H1 (cell line): ENCODE results near the gene SOAT2. TPM values are rescaled to one million over a fixed set of nuclear protein-coding genes. Genes with fewer than 3 reads are reported as not detected.

Experiments
- CTCF ChIA-PET: fragments of 300-600 bp; sonication (Branson Sonifier 250); formaldehyde crosslinking; loops from one replicate; lab custom pipeline; 2021; ENCODE audit not compliant: partially characterized antibody; lab: Charles Lee
- POLR2A ChIA-PET: fragments of 300-600 bp; sonication (Branson Sonifier 250); formaldehyde crosslinking; loops from one replicate; lab custom pipeline; 2021; ENCODE audit warnings: inconsistent platforms; ENCODE audit not compliant: partially characterized antibody; lab: Charles Lee
- DNase-seq, 2 experiments: peaks; one replicate each; pipeline versions ENCODE4 v3.0.0 to v3.0.0-alpha.2; 2010 to 2022; ENCODE audit warnings: low spot score in 2 of 2, low read depth in 1 of 2, mixed read lengths in 1 of 2
- FAIRE-seq: peaks from 2 replicates; lab custom pipeline; 2011; peaks lifted over from hg19 to GRCh38; lab: Jason Lieb, UNC
- H2AFZ ChIP-seq: 2 replicates; pipeline ENCODE4 v1.8.1; 2012; ENCODE audit warnings: low read length, inconsistent platforms
- H2AK5ac ChIP-seq: 2 replicates; pipeline ENCODE4 v1.6.1; 2013; ENCODE audit warnings: low read depth, low read length
- H2BK120ac ChIP-seq: replicated peaks from 2 replicates; pipeline ENCODE3; 2013; ENCODE audit warnings: low read depth, low read length, inconsistent platforms
- H2BK12ac ChIP-seq: 2 replicates; pipeline ENCODE4 v1.6.1; 2013; ENCODE audit warnings: low read depth, low read length
- H2BK15ac ChIP-seq: 2 replicates; pipeline ENCODE4 v1.6.1; 2013; ENCODE audit warnings: low read length
- H2BK20ac ChIP-seq: 2 replicates; pipeline ENCODE4 v1.6.1; 2013; ENCODE audit warnings: low read length
- H2BK5ac ChIP-seq: 2 replicates; pipeline ENCODE4 v1.6.1; 2013; ENCODE audit warnings: low read depth, low read length
- H3K14ac ChIP-seq: 2 replicates; pipeline ENCODE4 v1.6.1; 2013; ENCODE audit warnings: inconsistent platforms; ENCODE audit not compliant: insufficient read length
- H3K18ac ChIP-seq: 2 replicates; pipeline ENCODE4 v1.6.1; 2013; ENCODE audit warnings: low read length; ENCODE audit errors: extremely low read depth
- H3K23ac ChIP-seq: 2 replicates; pipeline ENCODE4 v1.6.1; 2013; ENCODE audit warnings: inconsistent platforms; ENCODE audit not compliant: insufficient read length
- H3K23me2 ChIP-seq: 2 replicates; pipeline ENCODE4 v1.6.1; 2013; ENCODE audit warnings: low read depth, low read length
- H3K27ac ChIP-seq: 2 replicates; pipeline ENCODE4 v1.6.1; 2011; ENCODE audit warnings: low read depth, low read length, inconsistent platforms
- H3K27me3 ChIP-seq, 4 experiments: replicated peaks in 1 of 4; 1 replicate in 1 of 4; 2 replicates in 3 of 4; pipeline versions ENCODE4 v1.6.1 to v1.8.1; 2011 to 2013; ENCODE audit warnings: low read length in 3 of 4, mild to moderate bottlenecking in 3 of 4, inconsistent platforms in 2 of 4, mixed read lengths in 2 of 4, moderate library complexity in 1 of 4; ENCODE audit not compliant: control insufficient read depth in 3 of 4, insufficient read depth in 3 of 4; ENCODE audit errors: extremely low read depth in 1 of 4
- H3K36me3 ChIP-seq, 4 experiments: 2 replicates each; pipeline versions ENCODE4 v1.6.1 to v1.8.1; 2011 to 2013; ENCODE audit warnings: mild to moderate bottlenecking in 4 of 4, low read length in 3 of 4, moderate library complexity in 2 of 4, control low read depth in 1 of 4, inconsistent platforms in 1 of 4; ENCODE audit not compliant: insufficient read depth in 4 of 4, control insufficient read depth in 2 of 4
- H3K4ac ChIP-seq: replicated peaks from 2 replicates; pipeline ENCODE3; 2013; ENCODE audit warnings: low read length, low read depth, mixed read lengths, inconsistent platforms; ENCODE audit not compliant: insufficient read length
- H3K4me1 ChIP-seq, 4 experiments: replicated peaks in 1 of 4; 1 replicate in 1 of 4; 2 replicates in 3 of 4; pipeline versions ENCODE4 v1.6.1 to v1.8.1; 2011 to 2013; ENCODE audit warnings: low read length in 3 of 4, inconsistent platforms in 2 of 4, mixed read lengths in 1 of 4; ENCODE audit not compliant: insufficient read depth in 4 of 4, control insufficient read depth in 3 of 4
- H3K4me2 ChIP-seq, 2 experiments: 2 replicates each; pipeline versions ENCODE4 v1.6.1 to v1.8.1; 2011 to 2013; ENCODE audit warnings: low read depth in 2 of 2, low read length in 2 of 2, control low read depth in 1 of 2, inconsistent platforms in 1 of 2, mild to moderate bottlenecking in 1 of 2; ENCODE audit not compliant: insufficient read depth in 1 of 2
- H3K4me3 ChIP-seq, 4 experiments: fragments of 200-600, 300-600 bp in 1 of 4; sonication (generic), shearing (Covaris generic), sonication (Bioruptor Twin) in 1 of 4; 2 replicates each; pipeline versions ENCODE4 v1.5.1 to v1.8.1; 2011 to 2016; ENCODE audit warnings: low read length in 4 of 4, low read depth in 3 of 4, control low read depth in 2 of 4, inconsistent platforms in 2 of 4, mild to moderate bottlenecking in 2 of 4, mixed read lengths in 1 of 4, moderate library complexity in 1 of 4; ENCODE audit not compliant: insufficient read depth in 2 of 4; ENCODE audit errors: extremely low read depth in 1 of 4
- H3K56ac ChIP-seq: replicated peaks from 2 replicates; pipeline ENCODE3; 2013; ENCODE audit warnings: low read depth, mild to moderate bottlenecking, mixed read lengths, low read length, inconsistent platforms; ENCODE audit not compliant: insufficient read length
- H3K79me1 ChIP-seq: 2 replicates; pipeline ENCODE4 v1.6.1; 2013; ENCODE audit warnings: low read depth, low read length, control low read depth
- H3K79me2 ChIP-seq, 2 experiments: 2 replicates each; pipeline versions ENCODE4 v1.6.1 to v1.8.1; 2012 to 2013; ENCODE audit warnings: low read length in 2 of 2, mild to moderate bottlenecking in 2 of 2, inconsistent platforms in 1 of 2; ENCODE audit not compliant: insufficient read depth in 2 of 2, control insufficient read depth in 1 of 2
- H3K9ac ChIP-seq, 4 experiments: replicated peaks in 1 of 4; 1 replicate in 1 of 4; 2 replicates in 3 of 4; pipeline versions ENCODE4 v1.6.1 to v1.8.1; 2011 to 2013; ENCODE audit warnings: low read depth in 3 of 4, low read length in 3 of 4, control low read depth in 2 of 4, mild to moderate bottlenecking in 2 of 4, moderate library complexity in 2 of 4, inconsistent platforms in 1 of 4; ENCODE audit errors: extremely low read depth in 1 of 4
- H3K9me3 ChIP-seq, 2 experiments: 2 replicates each; pipeline versions ENCODE4 v1.6.1 to v1.8.1; 2012 to 2013; ENCODE audit warnings: mild to moderate bottlenecking in 2 of 2, moderate library complexity in 2 of 2, control low read depth in 1 of 2, inconsistent platforms in 1 of 2, low read depth in 1 of 2, low read length in 1 of 2, mixed read lengths in 1 of 2; ENCODE audit not compliant: insufficient read depth in 2 of 2
- H4K20me1 ChIP-seq, 2 experiments: replicated peaks in 1 of 2; 2 replicates each; pipeline versions ENCODE3 to v1.8.1; 2011 to 2013; ENCODE audit warnings: inconsistent platforms in 2 of 2, low read length in 2 of 2, mild to moderate bottlenecking in 1 of 2; ENCODE audit not compliant: insufficient read depth in 2 of 2, control insufficient read depth in 1 of 2
- H4K5ac ChIP-seq: 2 replicates; pipeline ENCODE4 v1.6.1; 2013; ENCODE audit warnings: low read length, low read depth, mixed read lengths, inconsistent platforms; ENCODE audit not compliant: insufficient read length
- H4K8ac ChIP-seq: 2 replicates; pipeline ENCODE4 v1.8.0; 2013; ENCODE audit warnings: mild to moderate bottlenecking, moderate library complexity, low read length, inconsistent platforms; ENCODE audit not compliant: insufficient read depth; ENCODE audit errors: extremely low read depth
- H4K91ac ChIP-seq: replicated peaks from 2 replicates; pipeline ENCODE3; 2013; ENCODE audit warnings: low read length, mixed read lengths, inconsistent platforms; ENCODE audit not compliant: insufficient read length
- CBX5 ChIP-seq: fragments of 300-800, 300-1000 bp; sonication (generic); IDR thresholded peaks from 2 replicates; pipeline ENCODE4 v1.7.1; 2016; ENCODE audit warnings: antibody characterized with exemption, low read length, low read depth
- EZH2 ChIP-seq: fragments of 200-600 bp; sonication (generic); IDR thresholded peaks from 2 replicates; pipeline ENCODE4 v1.7.1; 2012; ENCODE audit warnings: low read depth, mild to moderate bottlenecking, moderate library complexity, low read length, inconsistent platforms; ENCODE audit not compliant: severe bottlenecking
- HDAC2 ChIP-seq, 2 experiments: fragments of 300-600 bp in 1 of 2; sonication (generic) in 1 of 2; IDR thresholded peaks; 2 replicates each; pipeline ENCODE4 v1.6.1; 2011 to 2012; ENCODE audit warnings: low read depth in 2 of 2, low read length in 2 of 2, mild to moderate bottlenecking in 2 of 2, moderate library complexity in 2 of 2, borderline replicate concordance in 1 of 2, inconsistent platforms in 1 of 2
- KDM1A ChIP-seq: fragments of 200-600, 300-600 bp; sonication (generic); IDR thresholded peaks from 2 replicates; pipeline ENCODE4 v1.7.1; 2016; ENCODE audit warnings: mild to moderate bottlenecking, low read length, borderline replicate concordance
- MAFK ChIP-seq: IDR thresholded peaks from 2 replicates; pipeline ENCODE4 v1.6.1; 2012; ENCODE audit warnings: low read depth, mild to moderate bottlenecking, improper control_type of control experiment, low read length
- SIN3A ChIP-seq, 2 experiments: IDR thresholded peaks in 1 of 2; conservative IDR thresholded peaks in 1 of 2; 2 replicates each; pipeline ENCODE4 v1.6.1; 2011 to 2012; ENCODE audit warnings: low read length in 2 of 2, improper control_type of control experiment in 1 of 2, low read depth in 1 of 2, mild to moderate bottlenecking in 1 of 2
- TBP ChIP-seq: IDR thresholded peaks from 2 replicates; pipeline ENCODE4 v1.6.1; 2011; ENCODE audit warnings: low read depth, low read length, improper control_type of control experiment
- TCF12 ChIP-seq: IDR thresholded peaks from 2 replicates; pipeline ENCODE4 v1.6.1; 2011; ENCODE audit warnings: low read depth, mild to moderate bottlenecking, low read length
- WGBS, 2 experiments: shearing (Covaris generic) in 1 of 2; methylation state at CpG; one replicate each; pipeline versions ENCODE4 v1.1.6 to v1.1.7; 2013 to 2015; ENCODE audit warnings: low lambda C conversion rate in 2 of 2, mixed read lengths in 2 of 2, inconsistent platforms in 1 of 2, low coverage in 1 of 2, missing lambda C conversion rate in 1 of 2; ENCODE audit not compliant: insufficient replicate concordance in 2 of 2, insufficient coverage in 1 of 2, insufficient read length in 1 of 2; ENCODE audit errors: extremely low coverage in 1 of 2, missing lambda C conversion rate in 1 of 2; 5-methylcytosine and 5-hydroxymethylcytosine counted together
- polyA plus RNA-seq, 7 experiments: library from polyadenylated mRNA; depleted of rRNA in 3 of 7; stranded (reverse) in 5 of 7; unstranded in 2 of 7; fragments of >200 nt in 5 of 7; fragments of 200-250 nt in 2 of 7; gene quantifications; 1 replicate in 5 of 7; 2 replicates in 1 of 7; 4 replicates in 1 of 7; pipeline versions ENCODE4 v1.2.1 to v1.2.3, GENCODE V29; 2011 to 2013; ENCODE audit warnings: missing spikeins in 2 of 7, mixed read lengths in 2 of 7
- total RNA-seq: library from RNA; stranded (reverse); fragmentation: NEBNext Ultra II Directional; extraction: Animal tissue kit (Norgen Biotek cat#: 25700); gene quantifications from 2 replicates; pipeline ENCODE4 v1.2.1, GENCODE V29; 2021
- TF ChIP-seq, protein P1 (sequence below): IDR thresholded peaks from 2 replicates; pipeline ENCODE4 v1.6.1; 2011; ENCODE audit warnings: low read length, improper control_type of control experiment

Gene SOAT2
- total and polyA plus RNA-seq, 2 of the 8 experiments (the other 6 are each of a cell fraction or from before 2014, with no cell fraction given), result 0.08 TPM; not detected in 1

DNA sequence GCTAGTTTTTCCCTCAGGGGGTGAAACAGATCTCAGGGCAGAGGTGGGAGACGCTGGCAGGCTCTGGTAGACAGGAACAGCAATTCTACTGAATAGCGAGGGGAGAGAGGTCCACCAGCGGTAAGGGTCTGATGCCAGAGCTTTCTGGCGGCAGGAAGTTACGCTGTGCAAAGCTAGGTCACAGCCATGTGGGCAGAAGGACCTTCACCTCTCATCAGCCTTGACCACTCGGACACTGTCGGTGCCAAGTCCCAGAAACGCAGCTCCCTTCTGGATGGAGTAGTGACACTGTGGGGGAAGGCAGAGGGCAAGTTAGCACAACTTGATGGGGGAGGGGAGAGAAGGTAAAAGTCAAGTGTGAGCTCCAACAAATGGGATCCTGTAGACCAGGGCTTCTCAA, 66.9 kb downstream of the SOAT2 start:
- no peaks in the 10 kb centered on the region for H3K36me3 ChIP-seq
- H3K23me2 ChIP-seq, result no peaks in the 10 kb centered on the region
- H2BK5ac ChIP-seq, result no peak overlapping the region
- no peak overlapping the region for H3K4me2 ChIP-seq
- H3K79me2 ChIP-seq, result no peaks in the 10 kb centered on the region
- H3K9ac ChIP-seq, result no peak overlapping the region
- no peak overlapping the region; the same call in 1 of the 2 replicates for H4K8ac ChIP-seq
- peaks cover 1 to 8% of the 10 kb centered on the region in 2 experiments for H4K20me1 ChIP-seq
- ChIA-PET POLR2A (interaction anchor here (0.7 to 2.5 kb wide), 2 partner anchors 11 kb away, joined by 3 to 8 read pairs; partner anchors contain the start of genes CSAD and ZNF740), CTCF (interaction anchor here (0.5 to 6.2 kb wide), 9 partner anchors 10 to 149 kb away, joined by 3 to 80 read pairs (median 4); partner anchors contain the start of gene ESPL1)
- peaks cover 0 to 5% (median 3%) of the 10 kb centered on the region in 4 experiments; a peak in 3 of 7 replicates for H3K4me1 ChIP-seq
- H3K4ac ChIP-seq, result no peak overlapping the region
- no peak overlapping the region for H2BK12ac ChIP-seq
- DNase-seq (no peak), FAIRE-seq (no peak)
- WGBS, 2 experiments, result 93% methylated on average over 8 of the region's 8 CpGs; no CpG with 5 or more reads in 1 of the 2 experiments
- H4K5ac ChIP-seq, result no peak overlapping the region
- H3K27ac ChIP-seq, result no peak overlapping the region
- no peak overlapping the region for H3K56ac ChIP-seq
- H3K14ac ChIP-seq, result no peak overlapping the region
- H2AK5ac ChIP-seq, result no peak overlapping the region
- peaks cover 7 to 38% (median 35%) of the 10 kb centered on the region in 4 experiments for H3K27me3 ChIP-seq
- H3K9me3 ChIP-seq, result no peaks in the 10 kb centered on the region
- no peak overlapping the region for H2AFZ ChIP-seq
- no peaks in the 10 kb centered on the region for H3K79me1 ChIP-seq
- H2BK20ac ChIP-seq, result no peak overlapping the region
- H3K23ac ChIP-seq, result no peak overlapping the region
- no peak overlapping the region for H3K18ac ChIP-seq
- no peak overlapping the region for H2BK120ac ChIP-seq
- H2BK15ac ChIP-seq, result no peak overlapping the region
- no peak overlapping the region for H3K4me3 ChIP-seq
- H4K91ac ChIP-seq, result no peak overlapping the region
- TF ChIP-seq MAFK (no peak), TBP (no peak), HDAC2 (IDR thresholded peaks at IDR 0.05; ENCODE audit: borderline replicate concordance in 1 of 2, low read depth in 2 of 2, low read length in 2 of 2) (no peak), KDM1A (no peak), EZH2 (no peak), CBX5 (no peak), SIN3A (conservative IDR thresholded peaks at IDR 0.05 in 1 of 2, IDR thresholded peaks at IDR 0.05 in 1 of 2; ENCODE audit: low read depth in 1 of 2, low read length in 2 of 2) (no peak), TCF12 (no peak)
- TF ChIP-seq, protein P1, sequence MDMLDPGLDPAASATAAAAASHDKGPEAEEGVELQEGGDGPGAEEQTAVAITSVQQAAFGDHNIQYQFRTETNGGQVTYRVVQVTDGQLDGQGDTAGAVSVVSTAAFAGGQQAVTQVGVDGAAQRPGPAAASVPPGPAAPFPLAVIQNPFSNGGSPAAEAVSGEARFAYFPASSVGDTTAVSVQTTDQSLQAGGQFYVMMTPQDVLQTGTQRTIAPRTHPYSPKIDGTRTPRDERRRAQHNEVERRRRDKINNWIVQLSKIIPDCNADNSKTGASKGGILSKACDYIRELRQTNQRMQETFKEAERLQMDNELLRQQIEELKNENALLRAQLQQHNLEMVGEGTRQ, result no peak
